IMR-90 (cell line): ENCODE results near the gene TMEM252. TPM values are rescaled to one million over a fixed set of nuclear protein-coding genes. Genes with fewer than 3 reads are reported as not detected.

ENCODE experiments used
- ATAC-seq: fragments of 200-7000 bp; cut with Tn5 transposase; 2 replicates; pipeline ENCODE4 v1.9.1; 2020; ENCODE audit warnings: low read depth, mild to moderate bottlenecking, moderate library complexity
- BruUV-seq: library from RNA; stranded (reverse); fragments of 400-500 nt; replicated peaks from 2 replicates; lab custom pipeline; 2021; lab: Mats Ljungman, UMichigan
- CTCF ChIA-PET: fragments of 300-600 bp; formaldehyde crosslinking; extraction: SDS; loops from one replicate; lab custom pipeline; 2021; ENCODE audit warnings: antibody characterized with exemption; lab: Yijun Ruan, JAX
- POLR2A ChIA-PET: fragments of 300-600 bp; sonication (Branson Sonifier 250); formaldehyde crosslinking; loops from one replicate; lab custom pipeline; 2022; ENCODE audit warnings: antibody characterized with exemption; ENCODE audit not compliant: unreplicated experiment; lab: Charles Lee
- DNase-seq: peaks from one replicate; pipeline ENCODE4 v3.0.0; 2013
- H2AFZ ChIP-seq: replicated peaks from 2 replicates; pipeline ENCODE3; 2013; ENCODE audit warnings: low read length, mild to moderate bottlenecking; ENCODE audit not compliant: poor library complexity
- H2AK5ac ChIP-seq: 2 replicates; pipeline ENCODE4 v1.6.1; 2013; ENCODE audit warnings: low read depth, low read length, inconsistent platforms
- H2AK9ac ChIP-seq: replicated peaks from 2 replicates; pipeline ENCODE3; 2013; ENCODE audit warnings: mild to moderate bottlenecking, low read depth, low read length, moderate library complexity; ENCODE audit not compliant: poor library complexity
- H2BK120ac ChIP-seq: 2 replicates; pipeline ENCODE4 v1.6.1; 2013; ENCODE audit warnings: low read depth, low read length, inconsistent platforms
- H2BK15ac ChIP-seq: 3 replicates; pipeline ENCODE4 v1.6.1; 2013; ENCODE audit warnings: low read depth, low read length, inconsistent platforms
- H2BK20ac ChIP-seq: 2 replicates; pipeline ENCODE4 v1.6.1; 2013; ENCODE audit warnings: low read depth, mild to moderate bottlenecking, inconsistent platforms, low read length, moderate library complexity
- H2BK5ac ChIP-seq: 2 replicates; pipeline ENCODE4 v1.6.1; 2013; ENCODE audit warnings: mild to moderate bottlenecking, low read depth, low read length, inconsistent platforms; ENCODE audit not compliant: poor library complexity, severe bottlenecking
- H3K14ac ChIP-seq: replicated peaks from 2 replicates; pipeline ENCODE4 v1.6.1; 2013; ENCODE audit warnings: low read depth, low read length, inconsistent platforms
- H3K18ac ChIP-seq: 2 replicates; pipeline ENCODE4 v1.6.1; 2013; ENCODE audit warnings: low read depth, low read length, control low read depth
- H3K23ac ChIP-seq: 2 replicates; pipeline ENCODE4 v1.6.1; 2013; ENCODE audit warnings: low read depth, low read length, inconsistent platforms
- H3K27ac ChIP-seq: 2 replicates; pipeline ENCODE4 v1.5.1; 2013; ENCODE audit warnings: mild to moderate bottlenecking, control low read depth, low read length; ENCODE audit not compliant: insufficient read depth
- H3K27me3 ChIP-seq: 2 replicates; pipeline ENCODE4 v1.6.1; 2013; ENCODE audit warnings: low read length; ENCODE audit not compliant: control insufficient read depth, insufficient read depth
- H3K36me3 ChIP-seq: 2 replicates; pipeline ENCODE4 v1.6.1; 2013; ENCODE audit warnings: low read length, mixed read lengths; ENCODE audit not compliant: control insufficient read depth, insufficient read depth
- H3K4ac ChIP-seq: 2 replicates; pipeline ENCODE4 v1.6.1; 2013; ENCODE audit warnings: low read depth, low read length, inconsistent platforms
- H3K4me1 ChIP-seq: 2 replicates; pipeline ENCODE4 v1.6.1; 2013; ENCODE audit warnings: low read length, mixed read lengths; ENCODE audit not compliant: control insufficient read depth, insufficient read depth
- H3K4me2 ChIP-seq: 2 replicates; pipeline ENCODE4 v1.6.1; 2013; ENCODE audit warnings: low read depth, mild to moderate bottlenecking, control low read depth, low read length, moderate library complexity
- H3K4me3 ChIP-seq: 2 replicates; pipeline ENCODE4 v1.5.1; 2013; ENCODE audit warnings: low read depth, mild to moderate bottlenecking, control low read depth, low read length, moderate library complexity; ENCODE audit not compliant: insufficient read depth
- H3K56ac ChIP-seq: 2 replicates; pipeline ENCODE4 v1.6.1; 2013; ENCODE audit warnings: low read length, inconsistent platforms; ENCODE audit not compliant: insufficient read depth; ENCODE audit errors: extremely low read depth
- H3K79me1 ChIP-seq, 2 experiments: 2 replicates each; pipeline ENCODE4 v1.6.1; 2013; ENCODE audit warnings: low read length in 2 of 2, inconsistent platforms in 1 of 2, low read depth in 1 of 2
- H3K9ac ChIP-seq: 2 replicates; pipeline ENCODE4 v1.6.1; 2013; ENCODE audit warnings: low read depth, low read length, control low read depth
- H3K9me1 ChIP-seq: 2 replicates; pipeline ENCODE4 v1.6.1; 2013; ENCODE audit warnings: low read length, inconsistent platforms; ENCODE audit not compliant: insufficient read depth
- H3K9me3 ChIP-seq: 2 replicates; pipeline ENCODE4 v1.6.1; 2013; ENCODE audit warnings: low read length; ENCODE audit not compliant: control insufficient read depth, insufficient read depth
- H4K20me1 ChIP-seq: 2 replicates; pipeline ENCODE4 v1.6.1; 2013; ENCODE audit warnings: low read length, inconsistent platforms; ENCODE audit not compliant: insufficient read depth
- H4K5ac ChIP-seq: 2 replicates; pipeline ENCODE4 v1.6.1; 2013; ENCODE audit warnings: mild to moderate bottlenecking, low read depth, low read length, control low read depth
- H4K8ac ChIP-seq, 2 experiments: 2 replicates each; pipeline ENCODE4 v1.6.1; 2013; ENCODE audit warnings: low read depth in 2 of 2, low read length in 2 of 2, control low read depth in 1 of 2, inconsistent platforms in 1 of 2
- H4K91ac ChIP-seq: 2 replicates; pipeline ENCODE4 v1.6.1; 2013; ENCODE audit warnings: low read depth, low read length, inconsistent platforms; ENCODE audit not compliant: insufficient read depth
- BHLHE40 ChIP-seq: fragments of 150-350 bp; IDR thresholded peaks from 2 replicates; pipeline ENCODE4 v1.6.1; 2016; ENCODE audit warnings: mild to moderate bottlenecking, low read depth, low read length
- CEBPB ChIP-seq: IDR thresholded peaks from 2 replicates; pipeline ENCODE4 v1.6.1; 2012; ENCODE audit warnings: low read depth, low read length, improper control_type of control experiment
- FOS ChIP-seq: fragments of 150-350 bp; IDR thresholded peaks from 2 replicates; pipeline ENCODE4 v1.6.1; 2016; ENCODE audit warnings: low read depth, low read length
- RFX5 ChIP-seq: IDR thresholded peaks from 2 replicates; pipeline ENCODE4 v1.8.0; 2012; ENCODE audit warnings: low read depth, mild to moderate bottlenecking, low read length, moderate library complexity
- WGBS, 2 experiments: methylation state at CpG; one replicate each; pipeline versions ENCODE4 v1.1.5 to v1.1.7; 2013; ENCODE audit warnings: missing lambda C conversion rate in 2 of 2; ENCODE audit not compliant: insufficient read length in 1 of 2; ENCODE audit errors: extremely low coverage in 2 of 2; 5-methylcytosine and 5-hydroxymethylcytosine counted together
- dilution Hi-C: fragments of 300-500 bp; cut with HindIII; formaldehyde crosslinking; loops from one replicate; pipeline ENCODE4 v1.14.3; 2018; ENCODE audit warnings: low sequenced_read_pairs; ENCODE audit not compliant: unreplicated experiment
- in situ Hi-C: fragments of 300-500 bp; cut with MboI; formaldehyde crosslinking; loops from 3 replicates; pipeline ENCODE4 v1.14.3; 2019; ENCODE audit warnings: low sequenced_read_pairs, inconsistent platforms, mixed read lengths
- intact Hi-C: fragments of 100-400 bp; cut with micrococcal nuclease; formaldehyde crosslinking; loops from 2 replicates; pipeline ENCODE4 v1.10.0; 2022
- polyA plus RNA-seq, 3 experiments: library from polyadenylated mRNA; depleted of rRNA; stranded (reverse); fragments of >200 nt; gene quantifications; 2 replicates each; pipeline ENCODE4 v1.2.3, GENCODE V29; 2012; ENCODE audit warnings: low replicate concordance in 1 of 3
- total RNA-seq: library from RNA; depleted of rRNA; stranded (reverse); fragments of >200 nt; gene quantifications from 2 replicates; pipeline ENCODE4 v1.2.3, GENCODE V29; 2012
- TF ChIP-seq, protein P1 (sequence below): fragments of 150-350 bp; IDR thresholded peaks from 2 replicates; pipeline ENCODE4 v1.6.1; 2016; ENCODE audit warnings: low read depth, mild to moderate bottlenecking, low read length, moderate library complexity, borderline replicate concordance

Gene TMEM252
- total and polyA plus RNA-seq, 2 of the 4 experiments (the other 2 are of a cell fraction), result not detected

DNA sequence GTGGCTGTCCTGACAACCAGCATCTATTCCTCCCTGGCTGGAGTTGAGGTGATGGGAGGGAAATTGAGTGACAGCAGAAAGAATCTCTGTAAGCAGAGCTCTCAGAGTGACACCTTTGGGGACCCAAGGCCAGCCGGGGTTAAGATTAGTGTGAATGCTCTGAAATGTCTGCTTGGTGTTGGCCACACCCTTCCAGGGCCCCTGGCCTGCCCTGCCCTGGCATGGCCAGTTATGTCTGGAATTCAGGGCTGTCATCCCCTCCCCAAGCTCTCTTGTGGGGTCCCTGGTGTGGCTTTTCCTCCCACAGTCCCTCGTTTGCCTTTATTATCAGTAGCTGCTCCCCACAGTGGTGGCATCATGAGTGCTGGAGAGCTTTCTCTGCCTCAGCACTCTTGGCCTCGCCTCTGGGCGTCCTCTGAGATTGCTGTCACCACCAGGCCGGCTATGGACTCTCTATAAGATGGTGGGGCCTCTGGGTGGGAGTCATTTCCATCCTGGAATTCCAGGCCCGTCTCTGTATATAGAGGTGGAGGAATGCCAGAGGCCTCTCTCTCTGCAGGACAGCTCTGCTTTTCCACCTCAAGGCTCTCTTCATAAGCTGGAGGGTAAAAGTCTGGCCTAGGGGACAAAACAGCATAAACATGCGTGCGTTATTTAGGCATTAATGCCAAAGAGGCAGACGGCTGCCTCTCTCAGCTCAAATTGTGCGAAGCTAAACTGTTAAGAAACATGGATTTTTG is 3.6 kb downstream of the TMEM252 start:
- Histone ChIP-seq H3K18ac (no peak overlapping the region), H3K4me2 (no peak overlapping the region), H2BK120ac (no peak overlapping the region), H3K27ac (no peak overlapping the region), H3K9me1 (no peaks in the 10 kb centered on the region), H2BK20ac (no peak overlapping the region), H3K36me3 (no peaks in the 10 kb centered on the region), H3K14ac (no peak overlapping the region), H2BK15ac (no peak overlapping the region), H3K56ac (no peak overlapping the region), H2AK5ac (no peak overlapping the region), H3K79me1 (no peaks in the 10 kb centered on the region), H4K8ac (no peak overlapping the region), H2AK9ac (no peak overlapping the region), H3K27me3 (no peaks in the 10 kb centered on the region; the same call in none of the 2 replicates), H4K20me1 (no peaks in the 10 kb centered on the region), H3K23ac (no peak overlapping the region), H3K4ac (no peak overlapping the region), H3K4me3 (no peak overlapping the region), H3K9me3 (no peaks in the 10 kb centered on the region), H2AFZ (no peak overlapping the region), H2BK5ac (no peak overlapping the region), H3K4me1 (no peaks in the 10 kb centered on the region), H4K5ac (no peak overlapping the region), H4K91ac (no peak overlapping the region), H3K9ac (no peak overlapping the region)
- ChIA-PET POLR2A (no interaction called here), CTCF (no interaction called here)
- BruUV-seq, result no TSS peak
- DNase-seq, result no peak
- TF ChIP-seq, protein P1, sequence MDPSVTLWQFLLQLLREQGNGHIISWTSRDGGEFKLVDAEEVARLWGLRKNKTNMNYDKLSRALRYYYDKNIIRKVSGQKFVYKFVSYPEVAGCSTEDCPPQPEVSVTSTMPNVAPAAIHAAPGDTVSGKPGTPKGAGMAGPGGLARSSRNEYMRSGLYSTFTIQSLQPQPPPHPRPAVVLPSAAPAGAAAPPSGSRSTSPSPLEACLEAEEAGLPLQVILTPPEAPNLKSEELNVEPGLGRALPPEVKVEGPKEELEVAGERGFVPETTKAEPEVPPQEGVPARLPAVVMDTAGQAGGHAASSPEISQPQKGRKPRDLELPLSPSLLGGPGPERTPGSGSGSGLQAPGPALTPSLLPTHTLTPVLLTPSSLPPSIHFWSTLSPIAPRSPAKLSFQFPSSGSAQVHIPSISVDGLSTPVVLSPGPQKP, result no peak
- TF ChIP-seq CEBPB, result no peak
- no peak for TF ChIP-seq BHLHE40
- no peak for TF ChIP-seq FOS
- TF ChIP-seq RFX5, result no peak
- intact Hi-C loops, result no loop called here
- in situ Hi-C loops, result no loop called here
- 44% methylated on average over 3 of the region's 10 CpGs; no CpG with 5 or more reads in 1 of the 2 experiments for WGBS, 2 experiments
- ATAC-seq, result no peak
- dilution Hi-C loops, result no loop called here
